ENCODE data around the gene SIRT7. TPM values are rescaled to one million over a fixed set of nuclear protein-coding genes. Genes with fewer than 3 reads are reported as not detected.
A peak's percentile ranks its signal among the peaks of the same experiment; 100 is the strongest.

SIRT7 gene
- total and polyA plus RNA-seq, 9 donors, result 3.4 to 17.7 (median 15.2) TPM

GRCh38 chr17:81939881-81940385, 22.0 kb upstream of the SIRT7 start:
- intact Hi-C loops (cut with DNase I), result no loop called here
- peaks cover 6% of the 10 kb centered on the region for H3K4me1 ChIP-seq (ENCODE audit: insufficient read depth)
- H3K4me3 ChIP-seq, result no peak overlapping the region
- H3K36me3 ChIP-seq, result no peaks in the 10 kb centered on the region
- H3K9me3 ChIP-seq, result no peaks in the 10 kb centered on the region
- WGBS, 3 donors, result 52 to 56% (median 52%) methylated on average over 18 to 21 of the region's 21 CpGs
- TF ChIP-seq CTCF (IDR thresholded peaks at IDR 0.05) (no peak), EP300 (IDR thresholded peaks at IDR 0.05) (no peak), POLR2A (IDR thresholded peaks at IDR 0.05) (no peak)
- DNase-seq, result peak in 4 of 5 donors; percentile 48 to 66 (median 58)
- H3K27ac ChIP-seq, result no peak overlapping the region
- H3K27me3 ChIP-seq, result no peaks in the 10 kb centered on the region

GRCh38 chr17:81939218-81939617, 21.2 kb upstream of the SIRT7 start:
- Histone ChIP-seq H3K4me1 (ENCODE audit: insufficient read depth) (peaks cover 6% of the 10 kb centered on the region), H3K4me3 (no peak overlapping the region), H3K27me3 (no peaks in the 10 kb centered on the region), H3K36me3 (no peaks in the 10 kb centered on the region), H3K9me3 (no peaks in the 10 kb centered on the region), H3K27ac (no peak overlapping the region)
- no peak for TF ChIP-seq EP300 (IDR thresholded peaks at IDR 0.05)
- TF ChIP-seq POLR2A (IDR thresholded peaks at IDR 0.05), result no peak
- TF ChIP-seq CTCF (IDR thresholded peaks at IDR 0.05), result no peak
- intact Hi-C loops (cut with DNase I), result no loop called here
- DNase-seq, result peak in 2 of 5 donors; percentile 18 to 21
- 55 to 70% (median 70%) methylated on average over 13 to 15 of the region's 15 CpGs for WGBS, 3 donors

GRCh38 chr17:81935709-81936084, 17.7 kb upstream of the SIRT7 start:
- H3K4me3 ChIP-seq, result no peak overlapping the region
- H3K4me1 ChIP-seq (ENCODE audit: insufficient read depth), result peaks cover 6% of the 10 kb centered on the region
- no peaks in the 10 kb centered on the region for H3K9me3 ChIP-seq
- 81 to 83% (median 81%) methylated on average over 6 of the region's 6 CpGs for WGBS, 3 donors
- intact Hi-C loops (cut with DNase I), result no loop called here
- H3K36me3 ChIP-seq, result no peaks in the 10 kb centered on the region
- H3K27me3 ChIP-seq, result no peaks in the 10 kb centered on the region
- H3K27ac ChIP-seq, result no peak overlapping the region
- TF ChIP-seq POLR2A (IDR thresholded peaks at IDR 0.05), result no peak
- no peak for TF ChIP-seq CTCF (IDR thresholded peaks at IDR 0.05)
- TF ChIP-seq EP300 (IDR thresholded peaks at IDR 0.05), result no peak
- peak in 2 of 5 donors; percentile 17 to 29 for DNase-seq

- H3K27me3 ChIP-seq, result no peaks in the 10 kb centered on the region
- no peak overlapping the region for H3K4me3 ChIP-seq
- H3K36me3 ChIP-seq, result no peaks in the 10 kb centered on the region
- TF ChIP-seq EP300 (IDR thresholded peaks at IDR 0.05) (no peak), POLR2A (IDR thresholded peaks at IDR 0.05) (no peak), CTCF (IDR thresholded peaks at IDR 0.05) (no peak)
- no peak overlapping the region for H3K27ac ChIP-seq
- H3K9me3 ChIP-seq, result no peaks in the 10 kb centered on the region
- H3K4me1 ChIP-seq (ENCODE audit: insufficient read depth), result peaks cover 4% of the 10 kb centered on the region
- DNase-seq, result peak in 2 of 5 donors; percentile 21 to 26
- 85 to 89% (median 87%) methylated on average over 38 of the region's 38 CpGs for WGBS, 3 donors
- intact Hi-C loops (cut with DNase I), result no loop called here
These were observed 17.1 kb upstream of the SIRT7 start for GRCh38 chr17:81934850-81935708.

Data from ovary (tissue), 9 donors.